HG02610 (cell line): ENCODE data around the gene FLOT2.

Source experiments
- ATAC-seq: cut with Tn5 transposase; IDR thresholded peaks from one replicate; pipeline ENCODE4 v1.9.1; 2021; ENCODE audit warnings: mild to moderate bottlenecking, moderate library complexity; ENCODE audit not compliant: unreplicated experiment

Gene FLOT2

GRCh38 chr17:28897769-28898526, 415 bp upstream of the FLOT2 start:
- ATAC-seq: no peak

GRCh38 chr17:28896491-28896883, 1.0 kb downstream of the FLOT2 start:
- no peak for ATAC-seq

DNA sequence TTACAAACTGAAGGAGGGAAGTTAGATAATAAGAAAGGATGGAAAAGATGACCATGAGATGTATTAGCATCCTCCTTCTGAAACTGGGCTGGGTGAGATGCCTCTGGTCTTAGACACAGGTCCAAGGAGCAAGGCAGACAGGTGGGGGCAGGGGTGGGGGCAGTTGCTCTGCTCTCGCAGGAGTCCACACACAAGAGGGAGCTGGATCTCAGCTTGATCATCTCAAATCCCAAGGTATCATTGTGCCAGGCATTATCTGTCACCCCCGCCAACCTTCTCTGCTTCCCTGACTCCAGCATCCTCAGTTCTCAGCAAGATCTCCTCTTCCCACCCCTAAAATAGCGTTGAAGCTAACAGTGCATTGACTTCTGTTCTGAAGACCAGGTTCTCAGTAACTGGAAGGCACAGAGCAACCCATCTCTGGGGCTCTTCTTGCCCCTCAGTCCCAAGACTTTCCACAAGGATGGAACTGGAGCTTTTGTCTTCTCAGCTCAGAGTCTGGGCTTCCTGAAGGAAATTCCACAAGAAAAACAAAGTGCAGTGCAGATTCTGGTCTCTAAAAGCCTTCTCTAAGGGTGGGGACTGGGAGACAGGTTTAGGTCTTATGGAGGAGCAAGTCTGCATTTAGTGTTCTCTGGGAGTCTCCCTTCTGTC, 1.6 kb downstream of the FLOT2 start:
- no peak for ATAC-seq

- peak; percentile 30 for ATAC-seq
These were observed 4.0 kb downstream of the FLOT2 start for GRCh38 chr17:28893248-28894183.

- no peak for ATAC-seq
These were observed 5.5 kb downstream of the FLOT2 start for GRCh38 chr17:28892024-28892423.

- no peak for ATAC-seq
These were observed 6.3 kb downstream of the FLOT2 start for GRCh38 chr17:28891201-28891600.

DNA sequence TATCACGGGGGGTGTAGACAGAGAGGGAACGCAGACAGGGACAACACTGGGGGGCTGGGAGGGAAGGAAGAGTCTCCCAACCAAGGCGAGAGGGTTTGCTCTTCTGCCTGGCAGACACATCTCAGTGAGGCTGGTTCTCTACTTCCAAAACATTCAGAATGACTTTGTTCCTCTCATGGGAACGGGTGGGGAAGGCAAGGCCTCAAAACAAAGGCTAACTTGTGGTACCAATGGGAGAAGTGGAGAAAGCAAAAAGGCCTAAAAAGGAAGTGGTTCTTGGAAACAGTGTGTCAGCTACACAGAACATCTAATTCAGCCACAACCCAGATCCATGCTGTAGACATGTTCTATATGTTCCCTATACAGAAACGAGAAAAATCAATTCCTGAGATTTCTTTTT, 7.5 kb downstream of the FLOT2 start:
- no peak for ATAC-seq

DNA sequence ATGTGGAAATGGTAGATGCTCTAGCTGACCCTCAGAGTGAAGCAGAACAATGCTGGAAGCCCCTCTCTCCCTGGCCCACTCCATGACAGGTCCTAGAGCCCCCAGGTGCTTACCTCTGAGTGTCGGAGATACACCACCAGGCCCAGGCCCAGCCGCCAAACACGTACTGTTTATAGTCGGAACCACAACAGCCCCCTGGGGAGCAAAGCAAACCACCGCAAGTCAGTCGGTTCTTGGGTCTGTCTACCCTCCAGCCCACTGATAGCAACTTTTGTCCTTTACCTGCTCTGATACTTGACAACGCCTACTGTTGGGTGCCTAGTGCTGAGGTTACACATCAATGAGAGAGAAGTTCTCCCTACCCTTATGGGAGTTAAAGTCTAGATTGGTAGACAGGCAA, 8.7 kb downstream of the FLOT2 start:
- no peak for ATAC-seq

DNA sequence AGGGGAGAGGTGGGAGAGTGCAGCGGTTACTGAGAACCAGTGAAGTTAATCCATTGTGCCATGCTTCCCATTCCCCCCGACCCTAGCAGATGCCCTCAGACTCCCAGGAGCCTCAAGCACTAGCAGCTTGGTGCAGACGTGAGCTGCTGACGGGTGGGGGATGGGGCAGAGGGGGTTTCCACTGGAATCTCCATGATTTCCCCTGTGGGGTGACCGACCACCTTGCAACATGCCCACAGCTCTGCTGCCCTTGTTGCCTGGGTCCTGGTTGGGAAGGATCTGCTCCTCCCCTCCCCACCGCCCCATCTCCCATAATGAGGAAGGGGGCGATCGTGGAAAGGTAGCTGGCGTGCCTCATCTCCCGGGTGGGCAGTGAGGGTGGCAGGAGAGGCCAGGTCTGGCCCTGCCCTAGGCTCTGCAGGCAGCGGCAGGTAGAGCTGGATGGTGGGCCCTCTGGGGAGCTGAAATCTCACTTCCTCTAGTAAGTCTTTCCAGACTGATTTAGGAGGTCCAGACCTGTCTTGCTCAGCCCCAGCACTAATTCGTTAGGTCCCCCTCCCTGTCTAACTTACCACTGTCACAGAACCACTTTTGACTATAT, 9.6 kb downstream of the FLOT2 start:
- ATAC-seq: no peak

- ATAC-seq: no peak
These were observed 11.6 kb downstream of the FLOT2 start for GRCh38 chr17:28885951-28886350.

- ATAC-seq: no peak
These were observed 12.2 kb downstream of the FLOT2 start for GRCh38 chr17:28885363-28885762.

DNA sequence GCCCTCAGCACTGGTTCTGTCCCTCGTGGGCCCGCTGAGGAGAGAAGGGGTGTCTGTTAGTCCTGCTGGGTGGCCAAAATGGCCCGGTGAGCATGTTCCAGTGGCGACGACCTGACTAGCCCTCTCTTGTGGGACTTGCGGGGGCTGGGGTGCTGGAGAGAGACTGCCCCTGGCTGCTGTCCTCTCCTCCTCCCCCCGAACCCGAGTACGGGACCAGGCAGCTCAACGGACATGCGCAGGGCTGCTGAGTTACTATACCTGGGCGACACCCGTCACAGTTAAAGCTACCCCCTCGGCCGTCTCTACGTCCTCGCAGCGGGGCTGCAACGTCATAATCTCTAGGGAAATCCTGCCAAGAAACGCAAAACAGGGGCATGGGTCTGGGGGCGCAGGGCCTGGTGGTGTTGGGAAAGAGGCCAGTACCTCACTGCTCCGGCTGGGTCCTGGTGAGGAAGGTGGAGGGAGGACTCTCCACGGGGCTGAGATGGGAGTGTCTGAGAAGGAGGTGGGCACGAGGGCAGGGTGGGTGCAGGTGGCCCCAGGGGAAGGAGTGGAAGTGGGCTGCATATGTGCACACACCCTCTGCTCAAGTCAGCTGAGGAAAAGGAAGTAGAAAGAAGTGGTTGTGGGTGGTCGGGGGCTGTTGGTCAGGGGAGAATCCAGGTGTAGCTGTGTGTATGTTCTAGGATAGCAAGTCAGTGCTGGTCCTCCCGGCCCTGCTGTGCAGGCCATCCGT, 13.4 kb downstream of the FLOT2 start:
- ATAC-seq: no peak

DNA sequence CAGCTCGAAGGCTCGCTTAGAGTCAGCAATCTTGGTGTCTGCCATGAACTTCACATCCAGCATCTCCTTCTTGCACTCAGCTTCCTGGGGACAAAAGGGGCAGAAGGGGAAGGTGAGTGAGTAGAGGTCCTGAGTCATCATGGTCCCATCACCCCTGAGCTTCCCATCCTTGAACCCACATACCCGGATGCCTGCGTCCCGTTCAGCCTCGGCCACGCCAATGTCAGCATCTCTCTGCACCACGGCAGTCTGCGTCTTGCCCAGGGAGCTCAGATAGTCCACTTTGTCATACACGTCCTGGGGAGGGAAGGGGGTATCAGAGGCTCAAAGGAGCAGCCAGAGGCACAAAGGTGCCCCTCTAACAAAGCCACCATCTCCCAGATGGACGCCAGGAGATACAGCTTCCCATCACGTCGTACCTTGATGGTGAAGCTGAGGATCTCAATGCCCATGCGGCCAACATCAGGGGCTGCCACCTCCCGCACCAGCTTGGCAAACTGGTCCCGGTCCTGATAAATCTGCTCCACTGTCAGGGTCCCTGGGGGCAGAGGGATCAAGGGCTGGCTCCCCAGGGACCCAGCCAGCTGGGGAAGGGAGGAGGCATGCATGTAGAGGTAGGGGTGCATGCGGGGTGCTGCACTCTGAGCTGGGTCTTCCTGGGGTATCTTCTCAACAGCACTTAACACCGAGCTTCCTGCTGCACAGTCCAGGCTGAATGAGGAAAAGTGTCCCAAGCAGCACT, 15.2 kb downstream of the FLOT2 start:
- ATAC-seq: no peak

- no peak for ATAC-seq
These were observed 15.9 kb downstream of the FLOT2 start for GRCh38 chr17:28881533-28882056.

DNA sequence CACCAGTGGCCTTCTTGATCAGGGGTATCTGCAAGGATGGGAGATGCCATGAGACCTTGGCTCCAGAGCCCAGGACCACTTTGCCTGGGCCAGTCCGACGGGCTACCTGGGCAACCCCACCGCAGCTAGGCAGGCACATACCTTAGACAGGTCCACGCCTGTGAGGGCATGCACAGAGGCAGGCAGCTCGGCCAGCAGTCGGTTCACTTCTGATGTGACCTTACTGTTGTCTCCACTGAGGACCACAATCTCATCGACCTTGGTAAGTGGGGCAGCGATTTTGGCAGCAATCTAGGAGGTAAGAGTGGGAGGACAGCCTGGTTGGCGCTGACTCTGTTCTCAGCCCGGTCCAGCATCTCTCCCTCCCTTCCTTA, 17.0 kb downstream of the FLOT2 start:
- no peak for ATAC-seq

DNA sequence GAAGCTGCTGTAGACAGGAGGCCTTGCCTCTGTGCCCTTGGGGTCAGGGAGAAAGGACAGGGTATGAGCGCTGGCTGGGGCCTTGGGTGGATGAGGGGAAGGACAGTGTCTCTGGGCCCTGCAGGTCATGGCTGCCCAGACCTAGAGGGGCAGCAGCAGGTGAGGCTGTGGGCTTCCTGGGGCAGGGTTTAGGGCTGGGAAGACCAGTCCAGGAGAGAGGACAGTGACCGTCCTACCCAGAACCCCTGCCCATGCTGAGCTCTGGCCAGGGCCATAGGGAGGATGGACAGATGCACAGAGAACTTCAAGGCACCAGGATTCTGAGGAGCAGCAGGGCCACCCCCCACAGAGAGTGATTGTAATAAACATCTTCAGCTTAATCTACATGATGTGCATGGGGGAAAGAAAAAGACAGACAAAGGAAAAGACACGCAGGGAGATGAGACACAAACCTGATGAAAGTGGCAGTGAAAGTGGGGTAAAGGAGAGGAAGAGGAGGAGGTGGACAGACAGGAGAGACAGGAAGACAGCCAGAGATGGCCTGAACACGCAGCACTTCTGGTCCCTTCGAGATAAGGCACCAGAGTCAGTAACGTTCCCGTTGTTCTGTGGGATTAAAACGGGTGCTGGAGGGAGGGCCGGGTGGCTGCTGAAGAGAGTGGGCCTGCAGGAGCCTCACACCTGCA, 17.5 kb downstream of the FLOT2 start:
- no peak for ATAC-seq

GRCh38 chr17:28878981-28879380, 18.6 kb downstream of the FLOT2 start:
- no peak for ATAC-seq

GRCh38 chr17:28878158-28878910, 19.2 kb downstream of the FLOT2 start:
- ATAC-seq: no peak
